Measurements from ENCODE around the gene NOS1AP.

Gene NOS1AP

GRCh38 chr1:162371611-162372010 lies 302.1 kb downstream of the NOS1AP start:
- no peak overlapping the region for H3K4me3 ChIP-seq (ENCODE audit: low read depth in 1 of 2, low read length in 1 of 2)
- no peaks in the 10 kb centered on the region for H3K4me1 ChIP-seq (ENCODE audit: control insufficient read depth in 1 of 2, insufficient read depth in 1 of 2, low read depth in 1 of 2, low read length in 1 of 2)
- H3K36me3 ChIP-seq = peaks cover 61% of the 10 kb centered on the region
- TF ChIP-seq CTCF (IDR thresholded peaks at IDR 0.05) = no peak
- no peaks in the 10 kb centered on the region for H3K9me3 ChIP-seq
- no peaks in the 10 kb centered on the region for H3K27me3 ChIP-seq
- no peak overlapping the region for H3K27ac ChIP-seq

GRCh38 chr1:162372159-162373071 lies 302.9 kb downstream of the NOS1AP start:
- no peak overlapping the region for H3K27ac ChIP-seq
- no peak for TF ChIP-seq CTCF (IDR thresholded peaks at IDR 0.05)
- peaks cover 53% of the 10 kb centered on the region for H3K36me3 ChIP-seq
- no peaks in the 10 kb centered on the region for H3K27me3 ChIP-seq
- H3K9me3 ChIP-seq = no peaks in the 10 kb centered on the region
- H3K4me1 ChIP-seq (ENCODE audit: control insufficient read depth in 1 of 2, insufficient read depth in 1 of 2, low read depth in 1 of 2, low read length in 1 of 2) = no peaks in the 10 kb centered on the region
- no peak overlapping the region for H3K4me3 ChIP-seq (ENCODE audit: low read depth in 1 of 2, low read length in 1 of 2)

GRCh38 chr1:162373072-162373427 lies 303.6 kb downstream of the NOS1AP start:
- no peak overlapping the region for H3K4me3 ChIP-seq (ENCODE audit: low read depth in 1 of 2, low read length in 1 of 2)
- no peaks in the 10 kb centered on the region for H3K27me3 ChIP-seq
- no peaks in the 10 kb centered on the region for H3K9me3 ChIP-seq
- H3K4me1 ChIP-seq (ENCODE audit: control insufficient read depth in 1 of 2, insufficient read depth in 1 of 2, low read depth in 1 of 2, low read length in 1 of 2) = no peaks in the 10 kb centered on the region
- peaks cover 46% of the 10 kb centered on the region for H3K36me3 ChIP-seq
- H3K27ac ChIP-seq = no peak overlapping the region
- TF ChIP-seq CTCF (IDR thresholded peaks at IDR 0.05) = no peak

- no peaks in the 10 kb centered on the region for H3K9me3 ChIP-seq
- peaks cover 41% of the 10 kb centered on the region for H3K36me3 ChIP-seq
- TF ChIP-seq CTCF (IDR thresholded peaks at IDR 0.05) = no peak
- H3K27ac ChIP-seq = no peak overlapping the region
- no peaks in the 10 kb centered on the region for H3K4me1 ChIP-seq (ENCODE audit: control insufficient read depth in 1 of 2, insufficient read depth in 1 of 2, low read depth in 1 of 2, low read length in 1 of 2)
- H3K4me3 ChIP-seq (ENCODE audit: low read depth in 1 of 2, low read length in 1 of 2) = no peak overlapping the region
- no peaks in the 10 kb centered on the region for H3K27me3 ChIP-seq
These were observed 304.2 kb downstream of the NOS1AP start for GRCh38 chr1:162373541-162374260.

GRCh38 chr1:162374406-162374805 lies 304.9 kb downstream of the NOS1AP start:
- Histone ChIP-seq H3K36me3 (peaks cover 37% of the 10 kb centered on the region), H3K27me3 (no peaks in the 10 kb centered on the region), H3K4me3 (ENCODE audit: low read depth in 1 of 2, low read length in 1 of 2) (no peak overlapping the region), H3K27ac (no peak overlapping the region), H3K9me3 (no peaks in the 10 kb centered on the region), H3K4me1 (ENCODE audit: control insufficient read depth in 1 of 2, insufficient read depth in 1 of 2, low read depth in 1 of 2, low read length in 1 of 2) (no peaks in the 10 kb centered on the region)
- no peak for TF ChIP-seq CTCF (IDR thresholded peaks at IDR 0.05)
